GM19035 (cell line): ENCODE measurements around the gene NHLRC4.

Source experiments
- ATAC-seq: cut with Tn5 transposase; IDR thresholded peaks from one replicate; pipeline ENCODE4 v1.9.1; 2021; ENCODE audit not compliant: unreplicated experiment

Gene NHLRC4

GRCh38 chr16:530111-530817 is 36.5 kb upstream of the NHLRC4 start:
- ATAC-seq = no peak

GRCh38 chr16:531494-532125 is 35.2 kb upstream of the NHLRC4 start:
- ATAC-seq = no peak

GRCh38 chr16:533391-534123 is 33.2 kb upstream of the NHLRC4 start:
- ATAC-seq = no peak

- no peak for ATAC-seq
Measured at GRCh38 chr16:534135-534534, 32.7 kb upstream of the NHLRC4 start.

- no peak for ATAC-seq
Measured at GRCh38 chr16:534856-535445, 31.9 kb upstream of the NHLRC4 start.

GRCh38 chr16:535446-536405 is 31.1 kb upstream of the NHLRC4 start:
- no peak for ATAC-seq

- no peak for ATAC-seq
Measured at GRCh38 chr16:536746-537145, 30.1 kb upstream of the NHLRC4 start.

GRCh38 chr16:537415-538335 is 29.1 kb upstream of the NHLRC4 start:
- no peak for ATAC-seq

GRCh38 chr16:539901-540530 is 26.8 kb upstream of the NHLRC4 start:
- ATAC-seq = no peak

- ATAC-seq = no peak
Measured at GRCh38 chr16:540645-541340, 26.0 kb upstream of the NHLRC4 start.

GRCh38 chr16:543301-544164 is 23.3 kb upstream of the NHLRC4 start:
- no peak for ATAC-seq

GRCh38 chr16:544517-544916 is 22.3 kb upstream of the NHLRC4 start:
- no peak for ATAC-seq

GRCh38 chr16:546909-547770 is 19.7 kb upstream of the NHLRC4 start:
- no peak for ATAC-seq

- ATAC-seq = no peak
Measured at GRCh38 chr16:548586-548985, 18.2 kb upstream of the NHLRC4 start.

GRCh38 chr16:549544-550263 is 17.1 kb upstream of the NHLRC4 start:
- ATAC-seq = no peak

GRCh38 chr16:551210-551609 is 15.6 kb upstream of the NHLRC4 start:
- no peak for ATAC-seq
